Activated T-helper 1 cell treated with anti-CD3 and anti-CD28 coated beads, Interleukin-2, amount 50 U/mL, for 16 hours (primary cell): ENCODE results near the gene LIM2.
A peak's percentile ranks its signal among the peaks of the same experiment; 100 is the strongest.
"Not testable (repeated sequence)": the region's sequence is repeated elsewhere in the genome, so short reads cannot be mapped to it uniquely, and the experiment has no call there.

Source experiments
- DNase-seq, 2 donors: peaks; one replicate each; pipeline ENCODE4 v3.0.0-alpha.2; 2020; ENCODE audit warnings: low read depth in 1 of 2, low spot score in 1 of 2

Gene LIM2

GRCh38 chr19:51387924-51388389 lies at the start of gene LIM2:
LIM2 (minus strand) TSS chr19:51387974; CDS start chr19:51387443, 531 bp downstream.
- no peak for DNase-seq

- DNase-seq, result no peak
Measured at GRCh38 chr19:51434456-51434855, 46.7 kb upstream of the LIM2 start.

GRCh38 chr19:51433043-51433442 lies 45.3 kb upstream of the LIM2 start:
- DNase-seq, result no peak

GRCh38 chr19:51431124-51431523 lies 43.4 kb upstream of the LIM2 start:
- no peak for DNase-seq

- DNase-seq, result no peak
Measured at GRCh38 chr19:51430221-51430620, 42.4 kb upstream of the LIM2 start.

GRCh38 chr19:51427201-51427600 lies 39.4 kb upstream of the LIM2 start:
- DNase-seq, result no peak

- peak; percentile 74 for DNase-seq
Measured at GRCh38 chr19:51422053-51422448, 34.3 kb upstream of the LIM2 start.

GRCh38 chr19:51421229-51422052 lies 33.7 kb upstream of the LIM2 start:
- DNase-seq, result no peak

- not testable (repeated sequence) for DNase-seq
Measured at GRCh38 chr19:51420511-51420910, 32.7 kb upstream of the LIM2 start.

- DNase-seq, result no peak
Measured at GRCh38 chr19:51418707-51419106, 30.9 kb upstream of the LIM2 start.

- DNase-seq, result no peak
Measured at GRCh38 chr19:51417810-51418157, 30.0 kb upstream of the LIM2 start.

GRCh38 chr19:51417107-51417809 lies 29.5 kb upstream of the LIM2 start, which contains the start of gene SIGLEC10:
SIGLEC10 (minus strand) TSS chr19:51417642; CDS start chr19:51417581, 61 bp downstream.
- DNase-seq, result no peak

- not testable (repeated sequence) for DNase-seq
Measured at GRCh38 chr19:51416422-51416821, 28.6 kb upstream of the LIM2 start.

GRCh38 chr19:51415187-51415586 lies 27.4 kb upstream of the LIM2 start:
- no peak for DNase-seq

- no peak for DNase-seq
Measured at GRCh38 chr19:51410950-51411748, 23.4 kb upstream of the LIM2 start.

- no peak for DNase-seq
Measured at GRCh38 chr19:51407511-51408131, 19.8 kb upstream of the LIM2 start.

GRCh38 chr19:51402117-51402516 lies 14.3 kb upstream of the LIM2 start:
- no peak for DNase-seq

GRCh38 chr19:51399936-51400335 lies 12.2 kb upstream of the LIM2 start:
- DNase-seq, result not testable (repeated sequence)

- DNase-seq, result no peak
Measured at GRCh38 chr19:51399231-51399630, 11.5 kb upstream of the LIM2 start.

GRCh38 chr19:51398096-51398704 lies 10.4 kb upstream of the LIM2 start:
- no peak for DNase-seq

- not testable (repeated sequence) for DNase-seq
Measured at GRCh38 chr19:51397453-51397852, 9.7 kb upstream of the LIM2 start.
